ENCODE results near the gene NID1. TPM values are rescaled to one million over a fixed set of nuclear protein-coding genes. Genes with fewer than 3 reads are reported as not detected.

The NID1 gene
- total and polyA plus RNA-seq, 4 donors = 21.2 to 90.1 (median 55.2) TPM

DNA sequence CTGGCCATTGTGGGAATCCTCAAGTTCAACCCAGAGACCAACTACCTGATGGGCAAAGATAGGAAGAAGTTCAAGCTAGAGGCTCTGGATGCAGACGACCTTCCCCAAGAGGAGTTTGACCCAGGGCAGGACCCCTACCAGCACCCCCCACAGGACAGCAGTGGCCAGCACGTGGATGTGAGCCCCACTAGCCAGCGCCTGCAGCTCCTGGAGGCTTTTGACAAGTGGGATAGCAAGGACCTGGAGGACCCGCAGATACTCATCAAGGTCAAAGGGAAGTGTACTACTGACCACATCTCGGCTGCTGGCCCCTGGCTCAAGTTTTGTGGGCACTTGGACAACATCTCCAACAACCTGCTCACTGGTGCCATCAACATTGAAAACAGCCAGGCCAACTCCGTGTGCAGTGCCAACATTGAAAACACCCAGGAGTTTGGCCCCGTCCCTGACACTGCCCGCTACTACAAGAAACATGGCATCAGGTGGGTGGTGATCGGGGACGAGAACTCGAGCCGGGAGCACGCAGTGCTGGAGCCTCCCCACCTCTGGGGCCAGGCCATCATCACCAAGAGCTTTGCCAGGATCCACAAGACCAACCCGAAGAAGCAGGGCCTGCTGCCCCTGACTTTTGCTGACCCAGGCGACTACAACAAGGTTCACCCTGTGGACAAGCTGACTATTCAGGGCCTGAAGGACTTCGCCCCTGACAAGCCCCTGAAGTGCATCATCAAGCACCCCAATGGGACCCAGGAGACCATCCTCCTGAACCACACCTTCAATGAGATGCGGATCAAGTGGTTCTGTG is 46.8 kb upstream of the NID1 start:
- Histone ChIP-seq H3K4me3 (ENCODE audit: low read depth in 1 of 3, low read length in 3 of 3) (no peak overlapping the region), H3K27me3 (ENCODE audit: control insufficient read depth in 4 of 4, insufficient read depth in 4 of 4, low read length in 3 of 4) (no peaks in the 10 kb centered on the region), H3K36me3 (ENCODE audit: control insufficient read depth in 4 of 4, insufficient read depth in 3 of 4, low read depth in 1 of 4, low read length in 3 of 4) (no peaks in the 10 kb centered on the region), H3K9ac (ENCODE audit: low read depth in 1 of 2, low read length in 2 of 2) (no peak overlapping the region), H3K27ac (ENCODE audit: low read depth in 1 of 2, low read length in 2 of 2) (no peak overlapping the region), H3K4me1 (ENCODE audit: control insufficient read depth in 4 of 4, insufficient read depth in 4 of 4, low read length in 3 of 4) (peaks cover 0 to 2% (median 0%) of the 10 kb centered on the region in 4 donors), H3K9me3 (ENCODE audit: control insufficient read depth in 4 of 4, low read length in 3 of 4) (no peaks in the 10 kb centered on the region)
- DNase-seq (ENCODE audit: low spot score) = no peak
- no peak for TF ChIP-seq HNF4A (conservative IDR thresholded peaks at IDR 0.05)
- no peak for TF ChIP-seq FOXA2 (IDR thresholded peaks at IDR 0.05)
- no peak for TF ChIP-seq NR2F2 (IDR thresholded peaks at IDR 0.05)
- no peak for TF ChIP-seq EGR1 (IDR thresholded peaks at IDR 0.05; ENCODE audit: low read depth in 2 of 2)
- TF ChIP-seq HNF4G (IDR thresholded peaks at IDR 0.05) = no peak
- no peak for TF ChIP-seq FOXA1 (IDR thresholded peaks at IDR 0.05)
- TF ChIP-seq, protein P1, sequence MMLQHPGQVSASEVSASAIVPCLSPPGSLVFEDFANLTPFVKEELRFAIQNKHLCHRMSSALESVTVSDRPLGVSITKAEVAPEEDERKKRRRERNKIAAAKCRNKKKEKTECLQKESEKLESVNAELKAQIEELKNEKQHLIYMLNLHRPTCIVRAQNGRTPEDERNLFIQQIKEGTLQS (IDR thresholded peaks at IDR 0.05) = no peak
- TF ChIP-seq CTCF (IDR thresholded peaks at IDR 0.05; ENCODE audit: low read depth, low read length, missing input control) = no peak
- TF ChIP-seq, protein P2, sequence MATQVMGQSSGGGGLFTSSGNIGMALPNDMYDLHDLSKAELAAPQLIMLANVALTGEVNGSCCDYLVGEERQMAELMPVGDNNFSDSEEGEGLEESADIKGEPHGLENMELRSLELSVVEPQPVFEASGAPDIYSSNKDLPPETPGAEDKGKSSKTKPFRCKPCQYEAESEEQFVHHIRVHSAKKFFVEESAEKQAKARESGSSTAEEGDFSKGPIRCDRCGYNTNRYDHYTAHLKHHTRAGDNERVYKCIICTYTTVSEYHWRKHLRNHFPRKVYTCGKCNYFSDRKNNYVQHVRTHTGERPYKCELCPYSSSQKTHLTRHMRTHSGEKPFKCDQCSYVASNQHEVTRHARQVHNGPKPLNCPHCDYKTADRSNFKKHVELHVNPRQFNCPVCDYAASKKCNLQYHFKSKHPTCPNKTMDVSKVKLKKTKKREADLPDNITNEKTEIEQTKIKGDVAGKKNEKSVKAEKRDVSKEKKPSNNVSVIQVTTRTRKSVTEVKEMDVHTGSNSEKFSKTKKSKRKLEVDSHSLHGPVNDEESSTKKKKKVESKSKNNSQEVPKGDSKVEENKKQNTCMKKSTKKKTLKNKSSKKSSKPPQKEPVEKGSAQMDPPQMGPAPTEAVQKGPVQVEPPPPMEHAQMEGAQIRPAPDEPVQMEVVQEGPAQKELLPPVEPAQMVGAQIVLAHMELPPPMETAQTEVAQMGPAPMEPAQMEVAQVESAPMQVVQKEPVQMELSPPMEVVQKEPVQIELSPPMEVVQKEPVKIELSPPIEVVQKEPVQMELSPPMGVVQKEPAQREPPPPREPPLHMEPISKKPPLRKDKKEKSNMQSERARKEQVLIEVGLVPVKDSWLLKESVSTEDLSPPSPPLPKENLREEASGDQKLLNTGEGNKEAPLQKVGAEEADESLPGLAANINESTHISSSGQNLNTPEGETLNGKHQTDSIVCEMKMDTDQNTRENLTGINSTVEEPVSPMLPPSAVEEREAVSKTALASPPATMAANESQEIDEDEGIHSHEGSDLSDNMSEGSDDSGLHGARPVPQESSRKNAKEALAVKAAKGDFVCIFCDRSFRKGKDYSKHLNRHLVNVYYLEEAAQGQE (IDR thresholded peaks at IDR 0.05) = no peak
- TF ChIP-seq JUND (IDR thresholded peaks at IDR 0.05) = no peak
- no peak for TF ChIP-seq RXRA (IDR thresholded peaks at IDR 0.05)
- TF ChIP-seq, protein P3, sequence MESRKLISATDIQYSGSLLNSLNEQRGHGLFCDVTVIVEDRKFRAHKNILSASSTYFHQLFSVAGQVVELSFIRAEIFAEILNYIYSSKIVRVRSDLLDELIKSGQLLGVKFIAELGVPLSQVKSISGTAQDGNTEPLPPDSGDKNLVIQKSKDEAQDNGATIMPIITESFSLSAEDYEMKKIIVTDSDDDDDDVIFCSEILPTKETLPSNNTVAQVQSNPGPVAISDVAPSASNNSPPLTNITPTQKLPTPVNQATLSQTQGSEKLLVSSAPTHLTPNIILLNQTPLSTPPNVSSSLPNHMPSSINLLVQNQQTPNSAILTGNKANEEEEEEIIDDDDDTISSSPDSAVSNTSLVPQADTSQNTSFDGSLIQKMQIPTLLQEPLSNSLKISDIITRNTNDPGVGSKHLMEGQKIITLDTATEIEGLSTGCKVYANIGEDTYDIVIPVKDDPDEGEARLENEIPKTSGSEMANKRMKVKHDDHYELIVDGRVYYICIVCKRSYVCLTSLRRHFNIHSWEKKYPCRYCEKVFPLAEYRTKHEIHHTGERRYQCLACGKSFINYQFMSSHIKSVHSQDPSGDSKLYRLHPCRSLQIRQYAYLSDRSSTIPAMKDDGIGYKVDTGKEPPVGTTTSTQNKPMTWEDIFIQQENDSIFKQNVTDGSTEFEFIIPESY (IDR thresholded peaks at IDR 0.05) = no peak
- no peak for TF ChIP-seq RAD21 (IDR thresholded peaks at IDR 0.05)
- TF ChIP-seq TAF1 (conservative IDR thresholded peaks at IDR 0.05) = no peak
- TF ChIP-seq MAX (IDR thresholded peaks at IDR 0.05) = no peak
- WGBS = 89% methylated on average over 17 of the region's 17 CpGs
